ENCODE data around the gene HOMER3. TPM values are rescaled to one million over a fixed set of nuclear protein-coding genes. Genes with fewer than 3 reads are reported as not detected.
"Not testable (repeated sequence)": the region's sequence is repeated elsewhere in the genome, so short reads cannot be mapped to it uniquely, and the experiment has no call there.

Gene HOMER3
- total RNA-seq, 1 donor from 2014 or later, result 9.9 TPM

DNA sequence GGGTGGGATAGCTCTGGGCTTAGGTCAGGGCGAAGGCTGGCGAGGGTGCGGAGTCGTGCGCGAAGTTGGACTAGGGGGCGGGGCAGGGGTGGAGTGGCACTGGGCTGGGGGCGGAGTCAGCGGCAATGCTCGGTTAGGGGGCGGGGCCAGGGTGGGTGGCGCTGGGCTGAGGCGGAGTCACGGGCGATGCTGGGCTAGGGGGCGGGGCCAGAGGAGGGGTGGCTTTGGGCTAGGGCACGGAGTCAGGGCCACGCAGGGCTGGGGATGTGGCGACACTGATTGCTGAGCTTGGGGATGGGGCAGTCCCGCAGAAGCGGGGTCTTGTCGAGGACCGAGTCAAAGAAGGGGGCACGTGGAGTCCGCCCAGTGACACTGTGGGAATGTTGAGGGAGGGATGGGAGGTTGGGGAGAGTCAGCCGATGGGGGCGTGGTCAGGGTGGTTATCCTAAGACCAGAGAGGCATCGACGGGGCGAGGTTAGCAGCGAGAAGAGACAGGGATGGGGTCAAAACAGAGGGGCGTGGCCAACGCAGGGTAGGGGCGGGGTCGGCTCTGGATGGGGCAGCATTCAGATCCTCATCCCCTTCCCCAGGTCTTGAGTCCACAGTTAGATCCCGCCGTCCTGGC, 8.7 kb downstream of the HOMER3 start:
- intact Hi-C loops (cut with DNase I), result no loop called here
- ATAC-seq (ENCODE audit: poor library complexity), result peak; percentile 86

DNA sequence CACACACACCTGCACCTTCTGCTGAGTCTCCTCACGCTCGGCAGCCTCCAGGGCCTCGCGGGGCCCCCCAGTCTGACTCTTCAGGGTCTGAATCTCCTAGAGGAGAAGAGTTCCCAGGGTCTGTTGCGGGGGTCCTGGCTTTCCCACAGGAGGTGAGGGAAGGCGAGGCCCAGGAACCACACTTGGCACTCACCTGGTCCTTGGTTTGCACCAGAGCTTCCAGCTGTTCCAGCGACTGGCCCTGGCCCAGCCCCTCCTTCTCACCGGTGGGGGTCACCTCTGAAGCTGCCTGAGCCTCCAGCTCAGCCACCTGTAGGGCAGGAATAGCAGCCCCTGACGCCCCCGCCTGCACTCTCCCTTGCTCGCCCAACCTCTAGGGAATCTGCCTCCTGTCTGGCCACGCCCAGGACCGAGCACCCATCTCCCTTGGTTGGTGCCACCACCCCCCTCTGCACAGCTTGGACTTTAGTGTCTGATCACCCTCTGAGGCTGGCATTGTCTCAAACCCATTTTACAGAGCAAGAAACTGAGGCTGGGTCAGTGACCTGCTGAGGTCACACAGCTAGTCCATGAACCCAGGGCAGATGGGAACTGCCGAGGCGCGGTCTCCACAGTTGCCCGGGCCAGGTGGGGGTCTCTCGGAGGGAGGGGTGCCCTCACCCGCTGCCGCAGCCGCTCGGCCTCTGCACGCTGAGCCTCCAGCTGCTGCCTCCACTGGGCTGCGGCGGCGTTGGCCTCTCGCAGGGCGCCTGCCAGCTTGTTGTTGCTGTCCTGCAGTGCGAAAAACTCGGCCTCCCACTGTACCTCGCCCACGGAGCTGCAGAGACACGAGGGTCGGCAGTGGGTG, 9.5 kb downstream of the HOMER3 start:
- DNase-seq, result no peak
- ATAC-seq (ENCODE audit: poor library complexity), result no peak
- intact Hi-C loops (cut with DNase I), result no loop called here

More for the DNA sequence above, 8.7 kb downstream of the HOMER3 start:
- DNase-seq, result peak; percentile 87

DNA sequence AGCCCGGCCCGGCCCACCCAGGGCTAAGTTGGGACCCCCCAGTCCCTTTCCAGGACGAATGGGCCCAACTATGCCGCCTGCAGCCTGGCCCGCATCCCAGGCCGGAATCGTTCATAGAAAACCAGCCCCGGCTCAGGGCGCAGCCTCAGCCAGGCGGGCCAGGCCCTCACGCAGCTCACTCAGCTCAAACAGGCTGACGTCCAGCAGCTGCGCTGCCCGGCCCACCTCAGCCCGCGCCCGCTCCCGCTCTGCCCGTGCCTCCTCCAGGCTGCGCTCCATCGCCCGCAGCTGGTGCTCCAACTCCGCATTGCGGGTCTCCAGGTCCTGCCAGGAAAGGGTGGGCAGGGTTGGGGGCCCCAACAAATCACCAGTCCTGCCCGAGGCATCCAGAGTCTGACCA, 11.7 kb downstream of the HOMER3 start:
- intact Hi-C loops (cut with DNase I), result no loop called here
- no peak for DNase-seq
- ATAC-seq (ENCODE audit: poor library complexity), result no peak

DNA sequence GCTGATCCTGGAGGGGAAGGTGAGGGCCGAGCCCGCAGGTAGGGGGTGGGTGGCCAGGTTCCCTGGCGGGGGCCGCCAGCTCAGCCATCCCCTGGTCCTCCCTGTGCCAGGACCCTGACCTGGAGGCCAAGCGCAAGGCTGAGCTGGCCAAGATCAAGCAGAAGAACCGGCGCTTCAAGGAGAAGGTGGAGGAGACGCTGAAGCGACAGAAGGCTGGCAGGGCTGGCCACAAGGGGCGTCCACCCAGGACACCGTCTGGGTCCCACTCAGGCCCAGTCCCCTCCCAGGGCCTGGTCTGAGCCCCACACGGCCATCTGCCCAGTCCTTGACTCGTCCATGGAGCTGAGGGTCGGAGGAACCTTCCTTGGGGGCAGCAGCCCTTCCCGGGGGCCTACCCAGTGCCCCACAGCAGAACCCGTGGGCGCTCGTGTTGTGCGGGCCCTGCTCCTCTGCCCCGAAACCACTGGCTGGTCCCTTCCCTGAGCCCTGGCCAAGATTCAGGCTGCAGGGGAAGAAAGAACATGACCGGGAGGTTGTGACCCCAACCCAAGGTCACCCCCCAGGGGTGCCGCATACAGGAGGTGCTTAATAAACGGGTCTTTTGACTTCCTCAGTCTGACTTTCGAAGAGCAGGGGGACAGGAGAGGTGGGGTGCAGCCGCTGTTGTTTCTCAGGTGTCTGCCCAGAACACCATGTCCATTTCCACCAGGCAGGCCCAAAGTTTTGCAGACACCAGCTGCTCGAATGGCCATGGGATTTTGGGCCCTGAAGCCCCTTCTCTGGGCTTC, 12.8 kb downstream of the HOMER3 start:
- ATAC-seq (ENCODE audit: poor library complexity), result no peak
- intact Hi-C loops (cut with DNase I), result no loop called here
- no peak for DNase-seq

DNA sequence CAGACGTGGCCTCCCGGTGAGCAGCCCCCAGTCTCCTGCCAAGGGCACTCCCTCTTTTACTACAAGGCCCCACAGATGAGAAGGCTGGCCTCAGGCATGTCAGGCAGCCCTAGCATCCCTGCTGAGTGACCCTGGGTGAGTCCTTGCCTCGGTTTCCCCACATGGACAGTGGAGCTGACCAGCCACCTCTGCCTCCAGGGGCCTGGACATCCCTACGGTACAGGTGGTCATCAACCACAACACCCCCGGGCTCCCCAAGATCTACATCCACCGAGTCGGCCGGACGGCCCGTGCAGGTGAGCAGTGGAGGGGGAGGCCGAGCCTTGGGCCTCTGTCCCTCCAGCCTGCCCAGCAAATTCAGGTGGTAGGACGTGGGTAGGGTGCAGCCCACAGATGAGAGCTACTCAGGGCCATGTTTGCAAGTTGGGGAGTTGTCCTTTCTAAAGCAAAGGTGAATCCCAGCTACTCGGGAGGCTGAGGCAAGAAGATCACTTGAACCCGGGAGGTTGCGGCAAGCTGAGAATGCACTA, 16.3 kb downstream of the HOMER3 start:
- intact Hi-C loops (cut with DNase I), result no loop called here
- DNase-seq (no peak), ATAC-seq (ENCODE audit: poor library complexity) (no peak)

DNA sequence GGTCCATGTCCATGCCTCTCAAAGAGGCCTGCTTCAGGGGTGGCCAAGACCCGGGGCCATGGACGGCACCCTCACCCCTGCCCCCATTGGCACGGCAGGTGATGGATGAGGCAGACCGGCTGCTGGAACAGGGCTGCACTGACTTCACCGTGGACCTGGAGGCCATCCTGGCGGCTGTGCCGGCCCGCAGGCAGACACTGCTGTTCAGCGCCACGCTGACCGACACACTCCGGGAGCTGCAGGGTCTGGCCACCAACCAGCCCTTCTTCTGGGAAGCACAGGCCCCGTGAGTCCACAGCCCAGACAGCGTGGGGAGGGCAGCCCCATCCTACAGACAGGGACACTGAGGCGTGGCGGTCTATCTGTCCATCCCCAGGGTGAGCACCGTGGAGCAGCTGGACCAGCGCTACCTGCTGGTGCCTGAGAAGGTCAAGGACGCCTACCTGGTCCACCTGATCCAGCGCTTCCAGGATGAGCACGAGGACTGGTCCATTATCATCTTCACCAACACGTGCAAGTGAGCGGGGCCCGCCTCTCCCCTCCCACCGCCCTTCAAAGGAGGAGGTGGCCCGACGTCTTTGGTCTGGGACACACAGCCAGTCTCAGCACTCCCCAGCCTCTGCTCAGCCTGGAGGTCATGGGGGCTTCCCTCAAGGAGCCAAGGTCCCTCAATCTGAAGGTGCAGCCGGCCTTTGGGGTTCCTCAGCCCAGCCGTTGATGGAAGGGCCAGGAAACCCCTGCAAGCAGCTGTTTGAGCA, 18.6 kb downstream of the HOMER3 start:
- intact Hi-C loops (cut with DNase I), result no loop called here
- no peak for DNase-seq
- ATAC-seq (ENCODE audit: poor library complexity), result no peak

DNA sequence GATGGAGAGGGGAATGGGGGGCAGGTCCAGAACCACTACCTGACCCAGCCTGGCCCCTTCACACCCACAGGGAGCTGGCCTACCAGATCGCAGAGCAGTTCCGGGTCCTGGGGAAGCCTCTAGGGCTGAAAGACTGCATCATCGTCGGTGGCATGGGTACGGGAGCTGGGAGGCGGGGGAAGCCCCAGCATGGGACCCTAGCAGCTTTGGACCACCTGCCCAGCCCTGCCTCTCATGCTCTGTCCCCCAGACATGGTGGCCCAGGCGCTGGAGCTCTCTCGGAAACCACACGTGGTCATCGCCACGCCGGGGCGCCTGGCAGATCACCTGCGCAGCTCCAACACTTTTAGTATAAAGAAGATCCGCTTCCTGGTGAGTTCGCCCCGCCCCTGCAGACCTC, 19.4 kb downstream of the HOMER3 start:
- intact Hi-C loops (cut with DNase I), result no loop called here
- DNase-seq (no peak), ATAC-seq (ENCODE audit: poor library complexity) (no peak)

DNA sequence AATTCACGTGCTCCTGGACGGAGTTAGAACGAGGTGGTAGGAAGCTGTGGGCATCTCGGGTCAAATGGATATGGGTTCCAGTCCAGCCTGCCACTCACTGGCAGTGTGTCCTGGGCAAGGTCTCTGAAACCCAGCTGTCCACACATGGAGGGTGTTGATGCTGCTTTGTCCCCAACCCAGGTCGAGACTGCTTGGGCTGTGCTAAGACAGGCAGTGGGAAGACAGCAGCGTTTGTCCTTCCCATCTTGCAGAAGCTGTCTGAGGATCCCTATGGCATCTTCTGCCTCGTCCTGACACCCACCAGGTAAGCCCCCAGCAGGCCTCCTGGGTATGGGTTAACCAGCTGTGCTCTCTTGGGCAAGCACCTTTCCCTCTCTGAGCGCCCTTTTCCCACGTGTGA, 20.6 kb downstream of the HOMER3 start:
- intact Hi-C loops (cut with DNase I), result no loop called here
- no peak for ATAC-seq (ENCODE audit: poor library complexity)
- DNase-seq, result no peak

DNA sequence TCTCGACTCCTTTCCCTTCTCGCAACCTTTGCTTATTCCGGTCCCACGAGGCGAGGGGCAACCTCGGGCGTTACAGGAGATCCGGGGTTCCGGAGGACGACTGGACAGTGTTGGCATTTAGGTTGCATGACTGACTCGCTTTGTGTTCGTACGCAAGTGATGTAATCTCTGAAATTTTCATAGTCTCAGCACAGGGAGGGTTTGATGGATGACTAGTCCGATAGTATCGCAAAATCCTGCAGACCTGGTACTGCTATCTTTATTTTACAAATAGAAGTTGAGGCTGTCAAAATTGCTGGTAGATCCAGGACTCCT, 21.2 kb downstream of the HOMER3 start:
- no peak for DNase-seq
- no peak for ATAC-seq (ENCODE audit: poor library complexity)
- intact Hi-C loops (cut with DNase I), result no loop called here

DNA sequence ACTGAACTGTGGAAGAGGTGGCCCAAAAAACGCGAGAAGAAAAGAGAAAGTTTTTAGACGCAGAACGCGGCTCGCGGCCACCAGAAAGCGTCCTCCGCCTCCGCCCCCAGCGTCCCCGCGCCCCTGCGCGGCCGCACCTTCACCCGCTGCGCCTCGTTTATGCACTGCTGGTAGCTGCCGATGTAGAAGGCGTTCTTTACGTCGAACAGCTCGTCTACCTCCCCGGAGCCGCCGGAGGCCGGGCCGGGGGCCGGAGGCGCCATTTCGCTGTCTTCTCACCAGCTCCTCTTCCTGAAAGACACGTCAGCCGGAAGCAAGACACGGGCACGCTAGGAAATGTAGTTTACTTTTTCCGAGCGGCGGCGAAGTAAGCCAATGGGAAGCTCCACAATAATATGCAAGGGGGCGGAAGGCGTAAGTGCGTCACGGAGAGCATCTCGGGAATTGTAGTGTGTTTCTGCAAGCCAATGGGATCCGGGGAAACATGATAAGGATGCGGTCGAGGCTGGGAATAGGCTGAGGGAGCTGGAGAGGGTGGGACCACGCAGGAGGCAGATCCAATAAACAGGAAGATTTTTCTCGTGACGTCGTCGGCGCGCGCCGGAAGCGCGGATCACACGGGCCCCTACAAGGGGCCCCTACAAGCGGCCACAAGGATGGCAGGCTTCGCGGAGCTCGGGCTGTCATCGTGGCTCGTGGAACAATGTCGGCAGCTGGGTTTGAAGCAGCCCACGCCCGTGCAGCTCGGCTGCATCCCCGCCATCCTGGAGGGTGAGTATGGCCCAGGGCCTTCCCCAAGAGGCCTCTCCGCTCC, 21.7 kb downstream of the HOMER3 start, which contains the start of the genes COPE and DDX49:
Gene COPE (minus strand): TSS at position 302 of the 814 bp plus-strand sequence. CDS start 39 bp downstream, at position 263.
Gene DDX49 (plus strand): TSS at position 630 of the 814 bp plus-strand sequence. CDS start 27 bp downstream, at position 657.
- ATAC-seq (ENCODE audit: poor library complexity) (peak; percentile 98), DNase-seq (peak; percentile 99)
- intact Hi-C loops (cut with DNase I), result no loop called here

DNA sequence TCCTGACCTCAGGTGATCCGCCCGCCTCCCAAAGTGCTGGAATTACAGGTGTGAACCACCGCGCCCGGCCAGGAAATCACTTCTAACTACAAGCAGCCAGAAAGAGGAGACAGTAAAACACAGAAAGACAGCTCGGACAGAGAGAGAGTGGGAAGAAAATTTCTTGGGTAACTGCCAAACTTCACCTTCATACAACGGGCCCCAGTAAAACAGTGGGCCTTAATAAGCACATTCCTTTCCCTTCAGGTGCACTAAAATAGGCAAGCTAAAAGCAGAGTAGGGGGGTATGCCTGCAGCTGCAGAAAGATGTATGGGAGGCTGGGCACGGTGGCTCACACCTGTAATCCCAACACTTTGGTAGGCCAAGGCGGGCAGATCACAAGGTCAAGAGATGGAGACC, 23.4 kb downstream of the HOMER3 start:
- DNase-seq, result not testable (repeated sequence)

DNA sequence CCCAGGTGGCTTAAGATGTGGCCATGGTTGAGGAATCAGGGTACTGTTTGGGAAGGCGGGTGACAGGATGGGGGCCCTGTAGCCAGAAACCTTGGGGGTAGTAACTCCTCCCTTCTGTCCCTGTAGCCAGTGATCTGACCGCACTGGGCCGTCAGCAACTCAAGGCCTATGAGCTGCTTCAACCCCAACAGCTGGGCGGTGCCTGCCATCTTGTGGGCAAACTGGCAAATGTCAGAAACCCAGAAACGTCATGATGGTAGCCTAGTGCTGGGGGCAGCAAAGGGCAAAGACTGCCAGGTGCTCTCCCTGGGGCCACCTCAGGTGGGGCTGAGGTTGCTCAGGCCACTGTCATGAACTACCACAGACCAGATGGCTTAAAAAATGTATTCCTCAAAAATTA, 25.4 kb downstream of the HOMER3 start:
- DNase-seq, result peak; percentile 55
- intact Hi-C loops (cut with DNase I), result no loop called here

More for the DNA sequence above, 23.4 kb downstream of the HOMER3 start:
- ATAC-seq (ENCODE audit: poor library complexity); intact Hi-C loops (cut with DNase I): not testable (repeated sequence)

DNA sequence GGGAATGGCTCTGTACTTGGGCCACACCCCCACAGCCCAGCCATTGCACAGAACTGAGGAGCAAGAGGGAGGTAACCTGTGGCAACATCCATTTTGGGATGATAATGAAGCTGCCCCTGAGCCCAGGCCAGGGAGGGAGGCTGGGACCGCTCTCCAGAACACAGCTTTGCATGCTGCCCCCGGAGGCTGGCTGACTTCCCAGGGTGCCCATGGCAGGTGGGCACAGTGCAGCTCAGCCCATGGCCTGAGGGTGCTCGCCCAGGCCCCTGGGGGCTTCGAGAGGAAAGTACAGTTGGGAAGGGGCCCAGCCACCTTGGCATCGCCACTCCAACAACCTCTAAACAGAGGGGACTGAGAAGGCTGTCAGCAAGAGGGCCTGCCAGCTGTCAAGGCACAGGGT, 27.6 kb downstream of the HOMER3 start:
- intact Hi-C loops (cut with DNase I), result no loop called here
- ATAC-seq (ENCODE audit: poor library complexity) (no peak), DNase-seq (no peak)

More for the DNA sequence above, 25.4 kb downstream of the HOMER3 start:
- ATAC-seq (ENCODE audit: poor library complexity), result no peak

DNA sequence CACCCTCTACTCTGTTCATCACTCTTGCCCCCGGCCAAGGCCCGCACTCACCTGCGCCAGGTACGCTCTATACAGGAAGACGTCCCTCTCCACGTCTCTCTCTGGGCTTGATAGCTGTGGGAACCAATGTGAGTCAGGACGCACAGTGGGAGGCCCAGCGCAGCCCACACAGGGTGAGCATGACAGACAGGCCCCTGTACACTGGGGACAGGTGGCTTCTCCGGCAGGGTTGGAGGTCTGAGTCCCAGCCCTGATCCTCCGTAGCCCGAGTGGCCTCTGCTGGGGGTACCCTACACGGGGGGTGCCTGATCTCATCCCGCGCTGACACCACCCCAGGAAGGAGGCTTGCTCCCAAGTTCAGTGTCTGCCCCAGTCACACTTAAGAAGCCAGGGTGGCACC, 28.1 kb downstream of the HOMER3 start:
- intact Hi-C loops (cut with DNase I), result no loop called here
- no peak for ATAC-seq (ENCODE audit: poor library complexity)

DNA sequence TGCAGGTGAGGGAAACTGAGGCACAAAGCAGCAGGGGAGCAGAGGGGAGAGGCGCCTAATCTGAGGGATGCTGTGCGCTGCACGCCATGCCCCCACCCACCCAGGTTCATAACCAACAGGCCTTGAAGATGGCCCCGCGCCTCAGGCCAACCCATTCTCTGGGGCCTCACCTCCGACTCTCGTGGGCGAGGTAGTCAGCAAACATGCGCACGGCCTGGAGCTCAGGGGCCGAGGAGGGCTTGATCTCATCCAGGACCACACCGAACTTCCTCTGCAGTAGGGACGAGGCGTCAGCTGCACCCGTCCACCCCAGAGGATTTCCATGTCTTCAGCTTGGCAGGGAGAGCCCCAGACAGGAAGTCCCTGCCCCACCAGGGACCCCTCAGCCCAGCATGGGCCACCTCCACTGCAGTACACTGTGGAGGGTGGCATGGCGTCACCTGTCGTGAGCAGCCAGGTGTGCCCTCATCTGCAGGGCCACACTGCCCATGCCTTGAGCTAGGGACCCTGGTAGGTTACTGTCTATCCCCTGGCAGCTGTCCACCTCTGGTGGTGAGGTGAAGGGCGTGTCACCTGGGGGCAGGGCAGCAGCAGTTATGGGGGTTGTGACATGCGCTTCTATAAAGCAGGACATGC, 30.1 kb downstream of the HOMER3 start:
- intact Hi-C loops (cut with DNase I), result no loop called here
- no peak for ATAC-seq (ENCODE audit: poor library complexity)
- DNase-seq, result no peak

More for the DNA sequence above, 28.1 kb downstream of the HOMER3 start:
- DNase-seq, result no peak

DNA sequence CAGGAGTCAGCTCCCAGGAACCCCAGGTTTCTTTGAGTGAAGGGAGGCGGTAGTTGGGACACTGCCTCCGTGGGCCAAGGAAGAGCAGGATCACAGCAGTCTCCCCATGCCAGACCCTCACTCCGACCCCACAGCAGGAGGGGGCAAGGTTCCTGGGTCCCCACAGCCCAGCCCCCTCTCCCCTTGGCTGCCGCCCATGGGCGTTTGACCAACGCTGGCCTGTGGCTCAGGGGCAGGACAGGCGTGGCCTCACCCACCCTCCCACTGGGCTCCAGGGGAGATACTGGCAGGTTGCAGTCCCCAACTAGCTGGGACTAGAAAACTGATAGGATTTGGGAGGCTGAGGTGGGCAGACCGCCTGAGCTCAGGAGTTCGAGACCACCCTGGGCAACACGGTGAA, 31.0 kb downstream of the HOMER3 start:
- intact Hi-C loops (cut with DNase I), result no loop called here
- no peak for DNase-seq
- no peak for ATAC-seq (ENCODE audit: poor library complexity)

DNA sequence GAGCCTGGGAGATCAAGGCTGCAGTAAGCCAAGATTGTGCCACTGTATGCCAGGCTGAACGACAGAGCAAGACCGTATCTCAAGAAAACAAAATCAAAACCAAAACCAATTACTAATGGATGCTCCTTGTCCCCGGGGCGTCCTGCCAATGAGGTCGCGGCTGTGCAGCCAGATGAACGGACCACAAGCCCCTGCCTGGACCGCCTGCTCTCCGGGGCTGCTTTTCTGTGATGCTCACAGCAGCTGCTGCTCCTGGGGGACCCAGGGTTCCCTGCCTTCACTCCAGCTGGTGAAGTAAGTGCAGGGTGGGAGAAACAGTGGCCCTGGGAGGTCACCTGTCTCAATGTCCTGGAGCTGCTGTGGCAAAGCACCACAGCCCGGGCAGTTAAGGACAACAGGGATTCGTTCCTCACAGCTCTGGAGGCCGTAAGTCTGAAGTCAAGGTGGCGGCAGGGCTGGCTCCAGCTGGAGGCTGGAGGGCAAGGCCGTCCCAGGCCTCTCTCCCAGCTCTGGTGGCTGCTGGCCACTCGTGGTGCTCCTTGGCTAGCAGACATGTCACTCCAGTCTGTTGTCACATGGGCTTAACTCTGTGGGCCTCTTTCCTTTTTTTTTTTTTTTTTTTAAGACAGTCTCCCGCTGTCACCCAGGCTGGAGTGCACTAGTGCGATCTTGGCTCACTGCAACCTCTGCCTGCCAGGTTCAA, 31.9 kb downstream of the HOMER3 start:
- intact Hi-C loops (cut with DNase I), result no loop called here
- ATAC-seq (ENCODE audit: poor library complexity), result no peak
- no peak for DNase-seq

Measured in Right ventricle myocardium superior (tissue), 1 donor.